ENCODE results near the gene HIPK1. TPM values are rescaled to one million over a fixed set of nuclear protein-coding genes. Genes with fewer than 3 reads are reported as not detected.
A peak's percentile ranks its signal among the peaks of the same experiment; 100 is the strongest.

The HIPK1 gene
- total RNA-seq, 2 experiments from 2014 or later: 20.4 to 52.6 TPM

DNA sequence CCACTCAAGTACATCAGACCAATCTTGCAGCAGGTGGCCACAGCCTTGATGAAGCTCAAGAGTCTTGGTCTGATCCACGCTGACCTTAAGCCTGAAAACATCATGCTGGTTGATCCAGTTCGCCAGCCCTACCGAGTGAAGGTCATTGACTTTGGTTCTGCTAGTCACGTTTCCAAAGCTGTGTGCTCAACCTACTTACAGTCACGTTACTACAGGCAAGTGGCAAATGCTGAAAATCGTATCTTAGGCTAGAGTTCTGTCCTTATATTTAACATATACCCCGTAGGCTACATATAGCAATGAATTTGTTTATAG lies 12.1 kb downstream of the HIPK1 start:
- Histone ChIP-seq H3K27ac (ENCODE audit: low read depth, low read length, poor library complexity, severe bottlenecking) (peak overlapping the region; percentile 74), H3K9me2 (ENCODE audit: insufficient read depth, low read length) (no peaks in the 10 kb centered on the region), H3K79me2 (ENCODE audit: insufficient read depth, low read depth, low read length) (peaks cover 96% of the 10 kb centered on the region), H4K20me1 (ENCODE audit: insufficient read depth, low read length) (peaks cover 2% of the 10 kb centered on the region; the same call in 1 of the 2 replicates), H3K4me2 (ENCODE audit: low read length) (peak overlapping the region; percentile 53), H2AFZ (ENCODE audit: low read length) (no peak overlapping the region), H3K4me3 (ENCODE audit: low read depth, low read length, poor library complexity, severe bottlenecking) (peak overlapping the region; percentile 26), H3K36me3 (ENCODE audit: insufficient read depth, low read length) (peaks cover 44% of the 10 kb centered on the region), H3K9me3 (ENCODE audit: low read length) (peaks cover 21% of the 10 kb centered on the region; the same call in 1 of the 2 replicates), H3K4me1 (ENCODE audit: insufficient read depth, low read length, poor library complexity, severe bottlenecking) (peaks cover 82% of the 10 kb centered on the region)
- POLR2A ChIA-PET: interaction anchor here (0.6 to 5.2 kb wide), 5 partner anchors 8 to 362 kb away, joined by 3 to 43 read pairs (median 4); partner anchors contain the start of gene HIPK1
- peak; percentile 20 for DNase-seq (ENCODE audit: low spot score)
- intact Hi-C loops (cut with micrococcal nuclease; ENCODE audit: unreplicated experiment): loop anchor here (10.0 kb wide), 2 partner anchors 814 to 986 kb away; partner anchors contain the start of genes CSDE1 and SLC16A1
- no TSS peak for BruUV-seq (replicated peaks)
- CTCF ChIA-PET (ENCODE audit: unreplicated experiment): no interaction called here
- TF ChIP-seq, protein P1, sequence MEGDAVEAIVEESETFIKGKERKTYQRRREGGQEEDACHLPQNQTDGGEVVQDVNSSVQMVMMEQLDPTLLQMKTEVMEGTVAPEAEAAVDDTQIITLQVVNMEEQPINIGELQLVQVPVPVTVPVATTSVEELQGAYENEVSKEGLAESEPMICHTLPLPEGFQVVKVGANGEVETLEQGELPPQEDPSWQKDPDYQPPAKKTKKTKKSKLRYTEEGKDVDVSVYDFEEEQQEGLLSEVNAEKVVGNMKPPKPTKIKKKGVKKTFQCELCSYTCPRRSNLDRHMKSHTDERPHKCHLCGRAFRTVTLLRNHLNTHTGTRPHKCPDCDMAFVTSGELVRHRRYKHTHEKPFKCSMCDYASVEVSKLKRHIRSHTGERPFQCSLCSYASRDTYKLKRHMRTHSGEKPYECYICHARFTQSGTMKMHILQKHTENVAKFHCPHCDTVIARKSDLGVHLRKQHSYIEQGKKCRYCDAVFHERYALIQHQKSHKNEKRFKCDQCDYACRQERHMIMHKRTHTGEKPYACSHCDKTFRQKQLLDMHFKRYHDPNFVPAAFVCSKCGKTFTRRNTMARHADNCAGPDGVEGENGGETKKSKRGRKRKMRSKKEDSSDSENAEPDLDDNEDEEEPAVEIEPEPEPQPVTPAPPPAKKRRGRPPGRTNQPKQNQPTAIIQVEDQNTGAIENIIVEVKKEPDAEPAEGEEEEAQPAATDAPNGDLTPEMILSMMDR (conservative IDR thresholded peaks at IDR 0.05; ENCODE audit: low read length): no peak
- no peak for TF ChIP-seq EZH2phosphoT487 (IDR thresholded peaks at IDR 0.05; ENCODE audit: borderline replicate concordance, low read depth, low read length)

DNA sequence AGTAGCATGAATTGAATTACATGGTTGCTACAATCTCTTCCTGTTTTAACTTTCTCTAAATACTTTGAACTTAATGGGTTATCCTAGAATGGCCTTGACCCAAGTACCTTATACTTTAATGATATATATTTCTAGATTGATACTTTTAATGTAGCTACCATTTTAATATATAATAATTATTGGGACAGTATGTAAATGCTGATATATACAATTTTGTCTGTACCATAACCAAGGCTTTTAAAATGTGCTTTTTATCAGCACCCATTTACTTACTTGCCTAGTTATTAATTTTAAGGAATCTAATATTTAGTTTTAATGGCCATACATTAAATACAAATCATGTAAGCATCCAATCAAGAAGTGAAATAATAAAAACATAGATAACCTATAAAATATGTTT lies 13.4 kb downstream of the HIPK1 start:
- Histone ChIP-seq H3K27ac (ENCODE audit: low read depth, low read length, poor library complexity, severe bottlenecking) (no peak overlapping the region), H4K20me1 (ENCODE audit: insufficient read depth, low read length) (no peaks in the 10 kb centered on the region; the same call in 1 of the 2 replicates), H3K4me2 (ENCODE audit: low read length) (no peak overlapping the region), H3K4me3 (ENCODE audit: low read depth, low read length, poor library complexity, severe bottlenecking) (no peak overlapping the region), H3K79me2 (ENCODE audit: insufficient read depth, low read depth, low read length) (peaks cover 96% of the 10 kb centered on the region), H2AFZ (ENCODE audit: low read length) (no peak overlapping the region), H3K9me3 (ENCODE audit: low read length) (peaks cover 21% of the 10 kb centered on the region; the same call in 1 of the 2 replicates), H3K4me1 (ENCODE audit: insufficient read depth, low read length, poor library complexity, severe bottlenecking) (peaks cover 82% of the 10 kb centered on the region), H3K36me3 (ENCODE audit: insufficient read depth, low read length) (peaks cover 44% of the 10 kb centered on the region), H3K9me2 (ENCODE audit: insufficient read depth, low read length) (no peaks in the 10 kb centered on the region)
- ChIA-PET CTCF (ENCODE audit: unreplicated experiment) (no interaction called here), POLR2A (interaction anchor here (0.6 to 1.2 kb wide), 4 partner anchors 16 to 756 kb away, joined by 3 to 4 read pairs (median 3); no protein-coding TSS in a partner anchor)
- intact Hi-C loops (cut with micrococcal nuclease; ENCODE audit: unreplicated experiment): loop anchor here (10.0 kb wide), 2 partner anchors 812 to 988 kb away; partner anchors contain the start of genes CSDE1 and SLC16A1
- TSS peak; percentile 21 for BruUV-seq (replicated peaks)
- DNase-seq (ENCODE audit: low spot score): no peak
- TF ChIP-seq, protein P1 (conservative IDR thresholded peaks at IDR 0.05; ENCODE audit: low read length): no peak
- TF ChIP-seq EZH2phosphoT487 (IDR thresholded peaks at IDR 0.05; ENCODE audit: borderline replicate concordance, low read depth, low read length): no peak

Measured in OCI-LY7 (cell line).